ENCODE results near the gene GLRX5.

GRCh38 chr14:95577870-95578269 is 43.0 kb downstream of the GLRX5 start:
- no peak for TF ChIP-seq CTCF (IDR thresholded peaks at IDR 0.05; ENCODE audit: low read length)
- no peak for TF ChIP-seq EZH2 (optimal IDR thresholded peaks at IDR 0.05; ENCODE audit: low read depth, low read length)

Measured in MM.1S (cell line).